ENCODE results near the gene NCDN. TPM values are rescaled to one million over a fixed set of nuclear protein-coding genes. Genes with fewer than 3 reads are reported as not detected.

NCDN gene
- total RNA-seq, 1 experiment from 2014 or later, result 12.8 TPM

DNA sequence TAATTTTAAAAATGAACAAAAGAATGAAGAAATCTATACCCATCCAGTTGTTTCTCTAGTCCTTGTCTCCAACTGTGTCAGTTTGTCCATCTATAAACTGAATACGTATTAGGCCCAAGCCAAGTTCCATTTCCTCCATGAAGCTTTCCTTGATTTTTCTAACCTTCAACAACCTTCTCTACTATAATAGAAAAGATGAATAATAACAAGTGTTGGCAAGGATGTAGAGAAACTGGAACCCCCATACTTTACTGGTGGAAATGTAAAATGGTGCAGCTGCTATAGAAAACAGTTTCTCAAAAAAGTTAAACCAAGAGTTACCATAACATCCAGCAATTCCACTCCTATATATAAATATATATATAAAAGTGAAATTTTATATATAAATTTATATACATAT, 11.0 kb upstream of the NCDN start:
- Histone ChIP-seq H3K27me3 (replicated peaks; ENCODE audit: control insufficient read depth, insufficient read depth, low read length) (no peaks in the 10 kb centered on the region), H3K36me3 (ENCODE audit: control insufficient read depth, insufficient read depth, low read length) (no peaks in the 10 kb centered on the region), H3K4me3 (ENCODE audit: low read depth, low read length) (no peak overlapping the region), H3K4me1 (no peaks in the 10 kb centered on the region), H3K9me3 (no peaks in the 10 kb centered on the region)
- TF ChIP-seq, protein P1, sequence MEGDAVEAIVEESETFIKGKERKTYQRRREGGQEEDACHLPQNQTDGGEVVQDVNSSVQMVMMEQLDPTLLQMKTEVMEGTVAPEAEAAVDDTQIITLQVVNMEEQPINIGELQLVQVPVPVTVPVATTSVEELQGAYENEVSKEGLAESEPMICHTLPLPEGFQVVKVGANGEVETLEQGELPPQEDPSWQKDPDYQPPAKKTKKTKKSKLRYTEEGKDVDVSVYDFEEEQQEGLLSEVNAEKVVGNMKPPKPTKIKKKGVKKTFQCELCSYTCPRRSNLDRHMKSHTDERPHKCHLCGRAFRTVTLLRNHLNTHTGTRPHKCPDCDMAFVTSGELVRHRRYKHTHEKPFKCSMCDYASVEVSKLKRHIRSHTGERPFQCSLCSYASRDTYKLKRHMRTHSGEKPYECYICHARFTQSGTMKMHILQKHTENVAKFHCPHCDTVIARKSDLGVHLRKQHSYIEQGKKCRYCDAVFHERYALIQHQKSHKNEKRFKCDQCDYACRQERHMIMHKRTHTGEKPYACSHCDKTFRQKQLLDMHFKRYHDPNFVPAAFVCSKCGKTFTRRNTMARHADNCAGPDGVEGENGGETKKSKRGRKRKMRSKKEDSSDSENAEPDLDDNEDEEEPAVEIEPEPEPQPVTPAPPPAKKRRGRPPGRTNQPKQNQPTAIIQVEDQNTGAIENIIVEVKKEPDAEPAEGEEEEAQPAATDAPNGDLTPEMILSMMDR (IDR thresholded peaks at IDR 0.05; ENCODE audit: insufficient read depth in 1 of 2, low read depth in 1 of 2, low read length in 1 of 2, severe bottlenecking in 1 of 2, unreplicated experiment in 1 of 2), result no peak
- intact Hi-C loops (cut with micrococcal nuclease; ENCODE audit: unreplicated experiment), result no loop called here
- Mint-ChIP-seq H3K27me3 (ENCODE audit: insufficient read depth, unreplicated experiment) (no peaks in the 10 kb centered on the region), H3K4me3 (ENCODE audit: unreplicated experiment) (no peak overlapping the region), H3K4me1 (ENCODE audit: low read depth, unreplicated experiment) (peaks cover 8% of the 10 kb centered on the region), H3K36me3 (ENCODE audit: insufficient read depth, unreplicated experiment) (peaks cover 29% of the 10 kb centered on the region), H3K9me3 (ENCODE audit: unreplicated experiment) (no peaks in the 10 kb centered on the region), H3K27ac (ENCODE audit: unreplicated experiment) (no peak overlapping the region)
- DNase-seq, result no peak
- CTCF ChIA-PET, result no interaction called here
- no TSS peak for BruUV-seq (replicated peaks)
- POLR2A ChIA-PET, result no interaction called here

GRCh38 chr1:35553851-35554250, 3.7 kb upstream of the NCDN start:
- BruUV-seq (replicated peaks), result no TSS peak
- no peak overlapping the region for H3K4me3 ChIP-seq (ENCODE audit: low read depth, low read length)
- H3K4me1 ChIP-seq, result peaks cover 12% of the 10 kb centered on the region
- H3K27me3 ChIP-seq (replicated peaks; ENCODE audit: control insufficient read depth, insufficient read depth, low read length), result no peaks in the 10 kb centered on the region
- intact Hi-C loops (cut with micrococcal nuclease; ENCODE audit: unreplicated experiment), result loop anchor here (10.0 kb wide), 1 partner anchor 479 kb away; the partner anchor contains the start of gene ZMYM1
- peaks cover 48% of the 10 kb centered on the region for H3K36me3 Mint-ChIP-seq (ENCODE audit: insufficient read depth, unreplicated experiment)
- H3K9me3 Mint-ChIP-seq (ENCODE audit: unreplicated experiment), result no peaks in the 10 kb centered on the region
- no peak overlapping the region for H3K4me3 Mint-ChIP-seq (ENCODE audit: unreplicated experiment)
- H3K9me3 ChIP-seq, result no peaks in the 10 kb centered on the region
- POLR2A ChIA-PET, result no interaction called here
- no peak overlapping the region for H3K27ac Mint-ChIP-seq (ENCODE audit: unreplicated experiment)
- TF ChIP-seq, protein P1 (IDR thresholded peaks at IDR 0.05; ENCODE audit: insufficient read depth in 1 of 2, low read depth in 1 of 2, low read length in 1 of 2, severe bottlenecking in 1 of 2, unreplicated experiment in 1 of 2), result no peak
- H3K36me3 ChIP-seq (ENCODE audit: control insufficient read depth, insufficient read depth, low read length), result no peaks in the 10 kb centered on the region; the same call in 1 of the 2 replicates
- H3K27me3 Mint-ChIP-seq (ENCODE audit: insufficient read depth, unreplicated experiment), result no peaks in the 10 kb centered on the region
- CTCF ChIA-PET, result no interaction called here
- DNase-seq, result no peak
- H3K4me1 Mint-ChIP-seq (ENCODE audit: low read depth, unreplicated experiment), result no peaks in the 10 kb centered on the region

- DNase-seq, result no peak
- Mint-ChIP-seq H3K4me3 (ENCODE audit: unreplicated experiment) (no peak overlapping the region), H3K36me3 (ENCODE audit: insufficient read depth, unreplicated experiment) (peaks cover 45% of the 10 kb centered on the region), H3K27me3 (ENCODE audit: insufficient read depth, unreplicated experiment) (no peaks in the 10 kb centered on the region), H3K9me3 (ENCODE audit: unreplicated experiment) (no peaks in the 10 kb centered on the region), H3K4me1 (ENCODE audit: low read depth, unreplicated experiment) (no peaks in the 10 kb centered on the region), H3K27ac (ENCODE audit: unreplicated experiment) (no peak overlapping the region)
- intact Hi-C loops (cut with micrococcal nuclease; ENCODE audit: unreplicated experiment), result loop anchor here (5.0 to 10.0 kb wide), 2 partner anchors 362 to 480 kb away; partner anchors contain the start of genes SFPQ and ZMYM1
- CTCF ChIA-PET, result no interaction called here
- no peak overlapping the region for H3K4me3 ChIP-seq (ENCODE audit: low read depth, low read length)
- TF ChIP-seq, protein P1 (IDR thresholded peaks at IDR 0.05; ENCODE audit: insufficient read depth in 1 of 2, low read depth in 1 of 2, low read length in 1 of 2, severe bottlenecking in 1 of 2, unreplicated experiment in 1 of 2), result no peak
- POLR2A ChIA-PET, result no interaction called here
- H3K4me1 ChIP-seq, result peaks cover 12% of the 10 kb centered on the region
- no peaks in the 10 kb centered on the region for H3K9me3 ChIP-seq
- BruUV-seq (replicated peaks), result no TSS peak
- H3K27me3 ChIP-seq (replicated peaks; ENCODE audit: control insufficient read depth, insufficient read depth, low read length), result no peaks in the 10 kb centered on the region
- H3K36me3 ChIP-seq (ENCODE audit: control insufficient read depth, insufficient read depth, low read length), result no peaks in the 10 kb centered on the region; the same call in 1 of the 2 replicates
Observed at GRCh38 chr1:35554266-35555211, 3.1 kb upstream of the NCDN start.

Measured in Caco-2 (cell line).